DND-41 (cell line): ENCODE measurements around the gene CEP290.

ENCODE experiments used
- ATAC-seq: fragments of 200-7000 bp; cut with Tn5 transposase; 3 replicates; pipeline ENCODE4 v1.9.1; 2021; ENCODE audit warnings: low read depth; ENCODE audit not compliant: insufficient read depth
- DNase-seq: peaks from one replicate; pipeline ENCODE4 v3.0.0-alpha.2; 2020
- H2AFZ ChIP-seq: 2 replicates; pipeline ENCODE4 v1.6.0; 2012; ENCODE audit warnings: low read depth, low read length
- H3K27ac ChIP-seq: 2 replicates; pipeline ENCODE4 v1.5.1; 2012; ENCODE audit warnings: low read length, inconsistent platforms
- H3K27me3 ChIP-seq: fragments of 200-600 bp; sonication (generic); 2 replicates; pipeline ENCODE4 v1.6.0; 2012; ENCODE audit warnings: low read length, mild to moderate bottlenecking, inconsistent platforms; ENCODE audit not compliant: insufficient read depth, poor library complexity
- H3K36me3 ChIP-seq: 2 replicates; pipeline ENCODE4 v1.5.1; 2012; ENCODE audit warnings: low read length, inconsistent platforms; ENCODE audit not compliant: insufficient read depth
- H3K4me1 ChIP-seq: 2 replicates; pipeline ENCODE4 v1.5.1; 2012; ENCODE audit warnings: mild to moderate bottlenecking, low read length; ENCODE audit not compliant: insufficient read depth
- H3K4me2 ChIP-seq: 2 replicates; pipeline ENCODE4 v1.6.0; 2012; ENCODE audit warnings: mild to moderate bottlenecking, moderate library complexity, low read length, inconsistent platforms; ENCODE audit not compliant: insufficient read depth
- H3K4me3 ChIP-seq, 2 experiments: fragments of 200-600 bp in 1 of 2; shearing (Covaris generic) in 1 of 2; 2 replicates each; pipeline ENCODE4 v1.5.1; 2012 to 2016; ENCODE audit warnings: inconsistent platforms in 2 of 2, low read length in 2 of 2, mild to moderate bottlenecking in 2 of 2, low read depth in 1 of 2, moderate library complexity in 1 of 2
- H3K79me2 ChIP-seq: 2 replicates; pipeline ENCODE4 v1.6.0; 2012; ENCODE audit warnings: low read length, inconsistent platforms; ENCODE audit not compliant: insufficient read depth
- H3K9ac ChIP-seq: 2 replicates; pipeline ENCODE4 v1.6.0; 2012; ENCODE audit warnings: low read depth, mild to moderate bottlenecking, inconsistent platforms, low read length, moderate library complexity
- H3K9me3 ChIP-seq: 2 replicates; pipeline ENCODE4 v1.5.1; 2012; ENCODE audit warnings: low read length, moderate library complexity, mild to moderate bottlenecking, inconsistent platforms; ENCODE audit not compliant: insufficient read depth, severe bottlenecking
- H4K20me1 ChIP-seq: 2 replicates; pipeline ENCODE4 v1.6.0; 2012; ENCODE audit warnings: low read length; ENCODE audit not compliant: insufficient read depth
- EZH2 ChIP-seq: IDR thresholded peaks from 3 replicates; pipeline ENCODE4 v1.6.1; 2012; ENCODE audit warnings: borderline replicate concordance, low read depth, mild to moderate bottlenecking, moderate library complexity, low read length, inconsistent platforms; ENCODE audit not compliant: severe bottlenecking
- TF ChIP-seq, protein P1 (sequence below): IDR thresholded peaks from 2 replicates; pipeline ENCODE4 v1.5.1; 2012; ENCODE audit warnings: borderline replicate concordance, low read length, moderate library complexity, mild to moderate bottlenecking; ENCODE audit not compliant: poor library complexity, severe bottlenecking; ENCODE audit errors: extremely low read depth

The CEP290 gene

GRCh38 chr12:88092771-88093170 lies 49.1 kb downstream of the CEP290 start:
- Histone ChIP-seq H3K27me3 (no peaks in the 10 kb centered on the region), H3K4me3 (no peak overlapping the region), H3K4me2 (no peak overlapping the region), H2AFZ (no peak overlapping the region), H3K9me3 (no peaks in the 10 kb centered on the region), H3K36me3 (peaks cover 39% of the 10 kb centered on the region), H3K79me2 (no peaks in the 10 kb centered on the region), H3K9ac (no peak overlapping the region), H3K4me1 (no peaks in the 10 kb centered on the region), H3K27ac (no peak overlapping the region), H4K20me1 (no peaks in the 10 kb centered on the region)
- no peak for ATAC-seq
- DNase-seq = no peak
- TF ChIP-seq EZH2 = no peak
- TF ChIP-seq, protein P1, sequence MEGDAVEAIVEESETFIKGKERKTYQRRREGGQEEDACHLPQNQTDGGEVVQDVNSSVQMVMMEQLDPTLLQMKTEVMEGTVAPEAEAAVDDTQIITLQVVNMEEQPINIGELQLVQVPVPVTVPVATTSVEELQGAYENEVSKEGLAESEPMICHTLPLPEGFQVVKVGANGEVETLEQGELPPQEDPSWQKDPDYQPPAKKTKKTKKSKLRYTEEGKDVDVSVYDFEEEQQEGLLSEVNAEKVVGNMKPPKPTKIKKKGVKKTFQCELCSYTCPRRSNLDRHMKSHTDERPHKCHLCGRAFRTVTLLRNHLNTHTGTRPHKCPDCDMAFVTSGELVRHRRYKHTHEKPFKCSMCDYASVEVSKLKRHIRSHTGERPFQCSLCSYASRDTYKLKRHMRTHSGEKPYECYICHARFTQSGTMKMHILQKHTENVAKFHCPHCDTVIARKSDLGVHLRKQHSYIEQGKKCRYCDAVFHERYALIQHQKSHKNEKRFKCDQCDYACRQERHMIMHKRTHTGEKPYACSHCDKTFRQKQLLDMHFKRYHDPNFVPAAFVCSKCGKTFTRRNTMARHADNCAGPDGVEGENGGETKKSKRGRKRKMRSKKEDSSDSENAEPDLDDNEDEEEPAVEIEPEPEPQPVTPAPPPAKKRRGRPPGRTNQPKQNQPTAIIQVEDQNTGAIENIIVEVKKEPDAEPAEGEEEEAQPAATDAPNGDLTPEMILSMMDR = no peak

DNA sequence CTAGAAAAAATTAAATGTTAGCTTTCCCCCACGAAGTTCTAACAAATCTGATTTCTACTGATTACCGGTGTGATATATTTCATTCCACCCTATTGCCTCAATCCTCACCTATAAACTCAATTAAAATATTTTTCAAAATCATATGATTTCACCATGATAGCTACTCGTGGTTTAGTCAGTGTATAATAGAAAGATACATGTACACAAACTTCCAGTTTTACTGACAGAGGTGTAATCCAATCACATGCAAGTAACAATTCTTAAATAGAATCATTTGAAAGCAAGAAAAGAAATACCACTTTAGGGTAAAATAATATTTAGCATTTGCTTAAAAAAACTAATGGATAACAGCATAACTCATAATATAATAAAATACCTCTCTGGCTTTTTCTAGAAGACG lies 57.7 kb downstream of the CEP290 start:
- Histone ChIP-seq H3K36me3 (peaks cover 71% of the 10 kb centered on the region), H3K4me2 (no peak overlapping the region), H3K27me3 (no peaks in the 10 kb centered on the region), H3K79me2 (no peaks in the 10 kb centered on the region), H3K9me3 (no peaks in the 10 kb centered on the region), H3K9ac (no peak overlapping the region), H4K20me1 (no peaks in the 10 kb centered on the region), H3K4me1 (no peaks in the 10 kb centered on the region), H3K27ac (no peak overlapping the region), H3K4me3 (no peak overlapping the region), H2AFZ (no peak overlapping the region)
- no peak for TF ChIP-seq EZH2
- TF ChIP-seq, protein P1 = no peak
- no peak for ATAC-seq
- DNase-seq = no peak

DNA sequence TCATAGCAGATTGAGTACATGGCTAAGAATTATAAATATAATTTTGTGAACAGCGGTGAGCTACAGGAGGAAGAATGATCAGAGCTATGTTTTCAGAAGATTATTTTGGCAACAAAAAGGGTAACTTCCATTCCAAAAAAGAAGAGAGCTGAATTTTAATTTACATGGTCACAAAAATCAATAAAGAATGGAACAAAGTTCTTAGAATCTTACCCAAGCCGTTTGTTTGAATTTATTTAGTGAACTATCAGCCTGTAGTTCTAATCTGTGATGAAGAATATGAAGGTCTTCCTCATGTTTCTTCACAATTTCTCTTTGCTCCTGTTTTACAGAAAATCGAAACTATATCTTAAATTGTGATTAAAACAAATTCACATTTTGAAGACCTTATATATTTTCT lies 58.3 kb downstream of the CEP290 start:
- no peaks in the 10 kb centered on the region for H4K20me1 ChIP-seq

GRCh38 chr12:88081247-88081646 lies 60.6 kb downstream of the CEP290 start:
- Histone ChIP-seq H3K4me1 (no peaks in the 10 kb centered on the region), H3K9ac (no peak overlapping the region), H3K4me2 (no peak overlapping the region), H4K20me1 (no peaks in the 10 kb centered on the region), H3K36me3 (peaks cover 63% of the 10 kb centered on the region), H3K79me2 (no peaks in the 10 kb centered on the region), H3K27me3 (no peaks in the 10 kb centered on the region), H2AFZ (no peak overlapping the region), H3K9me3 (no peaks in the 10 kb centered on the region), H3K4me3 (no peak overlapping the region), H3K27ac (no peak overlapping the region)
- ATAC-seq = no peak
- no peak for TF ChIP-seq EZH2
- TF ChIP-seq, protein P1 = no peak
- no peak for DNase-seq

More for the DNA sequence above, 58.3 kb downstream of the CEP290 start:
- no peak for DNase-seq
- Histone ChIP-seq H3K9me3 (no peaks in the 10 kb centered on the region), H3K4me2 (no peak overlapping the region), H3K79me2 (no peaks in the 10 kb centered on the region), H2AFZ (no peak overlapping the region), H3K4me3 (no peak overlapping the region), H3K27ac (no peak overlapping the region), H3K9ac (no peak overlapping the region), H3K36me3 (peaks cover 69% of the 10 kb centered on the region), H3K27me3 (no peaks in the 10 kb centered on the region), H3K4me1 (no peaks in the 10 kb centered on the region)
- ATAC-seq = no peak
- TF ChIP-seq, protein P1 = no peak
